Gastroesophageal sphincter (tissue), 3 donors: ENCODE measurements around the gene PHF21B.

ENCODE experiments used
- CTCF ChIP-seq, 4 experiments: fragments of 200-600 bp in 2 of 4; fragments of 450-650 bp in 2 of 4; sonication (generic) in 1 of 4; IDR thresholded peaks; one replicate each; pipeline ENCODE4 v1.5.1; 2017 to 2019; ENCODE audit warnings: antibody characterized with exemption in 4 of 4, mild to moderate bottlenecking in 2 of 4, moderate library complexity in 2 of 4
- EP300 ChIP-seq: sonication (generic); formaldehyde crosslinking; IDR thresholded peaks from one replicate; pipeline ENCODE4 v1.6.1; 2017; ENCODE audit warnings: antibody characterized with exemption, mild to moderate bottlenecking
- POLR2A ChIP-seq, 2 donors: fragments of 450-650 bp; IDR thresholded peaks; one replicate each; pipeline ENCODE4 v1.6.1; 2017; ENCODE audit warnings: antibody characterized with exemption in 2 of 2, mild to moderate bottlenecking in 2 of 2, moderate library complexity in 1 of 2
- POLR2AphosphoS5 ChIP-seq: sonication (generic); formaldehyde crosslinking; IDR thresholded peaks from one replicate; pipeline ENCODE4 v1.6.1; 2017; ENCODE audit warnings: antibody characterized with exemption

- TF ChIP-seq CTCF (IDR thresholded peaks at IDR 0.05) (no peak), POLR2A (IDR thresholded peaks at IDR 0.05) (no peak), EP300 (no peak), POLR2AphosphoS5 (no peak)
Observed at GRCh38 chr22:44936201-44936600, 73.6 kb downstream of the PHF21B start.
